Measurements from ENCODE around the gene AGRN.
"Not testable (repeated sequence)": the region's sequence is repeated elsewhere in the genome, so short reads cannot be mapped to it uniquely, and the experiment has no call there.

Gene AGRN

GRCh38 chr1:1055841-1056736 is 36.2 kb downstream of the AGRN start:
- DNase-seq = no peak

GRCh38 chr1:1057769-1058087 is 37.8 kb downstream of the AGRN start:
- not testable (repeated sequence) for DNase-seq

DNA sequence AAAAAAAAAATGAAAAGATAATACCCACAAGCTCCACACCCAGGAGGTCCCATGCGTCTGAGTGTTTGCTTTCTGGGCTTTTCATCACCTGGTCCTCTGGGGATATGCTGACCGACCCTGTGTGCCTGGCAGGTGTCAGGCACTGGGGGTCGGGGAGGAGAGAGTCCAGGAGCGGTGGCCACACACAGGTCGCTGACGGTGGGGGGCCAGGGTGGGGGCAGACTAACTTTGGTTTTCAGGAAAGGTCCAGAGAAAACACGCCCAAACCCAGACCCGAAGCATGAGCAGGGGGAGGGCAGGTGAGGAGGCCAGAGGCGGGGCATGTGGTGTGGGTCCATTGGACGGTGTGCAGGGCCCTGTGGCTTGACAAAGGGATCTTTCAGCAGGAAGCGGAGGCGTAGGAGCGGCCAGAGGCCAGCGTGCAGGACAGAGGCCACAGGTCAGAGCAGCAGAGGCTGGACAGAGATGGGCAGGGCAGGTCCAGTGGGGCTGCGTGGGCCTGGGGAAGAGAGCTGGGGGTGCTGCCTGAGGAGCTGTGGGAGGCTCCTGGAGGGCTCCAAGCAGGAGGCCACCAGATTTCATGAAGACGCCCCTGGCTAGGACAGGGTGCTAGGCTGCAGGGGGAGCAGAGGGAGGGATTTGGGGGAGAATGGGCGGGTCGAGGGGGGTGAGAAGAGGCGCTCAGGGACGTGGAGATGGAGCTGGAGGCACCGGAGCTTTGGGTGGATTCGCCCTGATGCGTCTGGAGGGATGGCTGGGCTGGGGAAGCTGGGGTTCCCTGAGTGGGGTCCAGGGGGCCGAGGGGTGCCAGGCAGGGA is 38.4 kb downstream of the AGRN start:
- DNase-seq = no peak

DNA sequence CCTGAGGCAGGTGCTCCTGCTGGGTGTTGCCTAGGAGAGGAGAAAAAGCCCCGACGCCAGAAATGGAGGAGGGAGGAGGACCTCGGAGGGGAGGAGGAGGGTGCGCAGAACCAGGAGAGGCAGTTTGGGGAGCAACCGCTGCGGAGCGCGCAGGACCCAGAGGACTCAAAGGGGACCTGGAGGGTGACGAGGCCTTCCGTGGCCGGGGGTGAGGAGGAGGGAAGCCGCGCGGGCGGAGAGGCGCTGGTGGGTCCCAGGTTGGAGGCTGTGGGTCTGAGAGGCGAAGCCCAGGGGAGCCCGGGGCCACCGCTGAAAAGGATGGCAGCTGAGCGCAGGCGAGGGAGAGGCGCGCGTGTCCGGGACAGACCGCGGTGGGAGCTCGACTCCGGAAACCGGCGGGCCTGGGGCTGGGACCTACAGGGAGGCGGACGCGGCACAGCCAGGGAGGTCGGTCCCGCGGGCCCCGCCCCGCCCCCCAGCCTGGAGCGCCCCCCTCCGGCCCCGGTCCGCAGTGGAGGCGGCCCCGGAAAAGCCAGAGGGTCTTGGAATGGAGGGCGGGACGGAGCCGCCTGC is 39.1 kb downstream of the AGRN start:
- DNase-seq = no peak

DNA sequence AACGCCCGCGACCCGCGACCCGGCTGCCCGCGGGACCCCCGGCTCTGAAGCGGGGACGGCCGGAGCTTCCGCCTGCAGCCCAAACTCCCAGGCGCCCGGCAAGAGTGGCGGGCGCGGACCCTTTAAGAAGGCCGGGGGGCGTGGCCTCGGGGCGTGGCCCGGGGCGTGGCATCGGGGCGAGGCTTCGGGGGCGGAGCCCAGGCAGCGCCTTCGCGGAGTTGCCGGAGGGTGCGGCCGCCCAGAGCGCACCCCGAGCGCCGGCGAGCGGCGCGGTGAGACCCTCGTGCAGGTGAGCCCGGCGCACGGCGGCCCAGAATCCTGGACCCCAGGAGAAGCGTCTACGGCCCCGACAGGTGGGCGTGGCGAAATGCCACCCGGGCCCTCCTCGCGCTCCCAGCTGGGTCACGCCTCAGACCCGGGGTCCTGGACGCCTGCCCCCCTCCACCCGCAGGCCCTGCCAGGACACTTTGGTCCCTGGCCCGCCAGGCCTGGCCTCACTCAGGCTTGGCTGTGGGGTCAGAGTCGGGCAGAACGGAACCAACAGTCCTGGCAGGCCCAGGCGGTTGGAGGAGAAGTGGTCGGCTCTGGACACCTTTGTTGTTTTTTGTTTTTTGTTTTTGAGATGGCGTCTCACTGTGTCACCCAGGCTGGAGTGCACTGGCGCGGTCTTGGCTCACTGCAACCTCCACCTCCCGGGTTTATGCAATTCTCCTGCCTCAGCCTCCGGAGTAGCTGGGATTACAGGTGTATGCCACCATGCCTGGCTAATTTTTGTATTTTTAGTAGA is 39.8 kb downstream of the AGRN start:
- peak; percentile 87 for DNase-seq

- no peak for DNase-seq
These were observed 40.5 kb downstream of the AGRN start for GRCh38 chr1:1060281-1061000.

- DNase-seq = no peak
These were observed 41.9 kb downstream of the AGRN start for GRCh38 chr1:1061682-1062345.

GRCh38 chr1:1062348-1063163 is 42.6 kb downstream of the AGRN start:
- DNase-seq = no peak

DNA sequence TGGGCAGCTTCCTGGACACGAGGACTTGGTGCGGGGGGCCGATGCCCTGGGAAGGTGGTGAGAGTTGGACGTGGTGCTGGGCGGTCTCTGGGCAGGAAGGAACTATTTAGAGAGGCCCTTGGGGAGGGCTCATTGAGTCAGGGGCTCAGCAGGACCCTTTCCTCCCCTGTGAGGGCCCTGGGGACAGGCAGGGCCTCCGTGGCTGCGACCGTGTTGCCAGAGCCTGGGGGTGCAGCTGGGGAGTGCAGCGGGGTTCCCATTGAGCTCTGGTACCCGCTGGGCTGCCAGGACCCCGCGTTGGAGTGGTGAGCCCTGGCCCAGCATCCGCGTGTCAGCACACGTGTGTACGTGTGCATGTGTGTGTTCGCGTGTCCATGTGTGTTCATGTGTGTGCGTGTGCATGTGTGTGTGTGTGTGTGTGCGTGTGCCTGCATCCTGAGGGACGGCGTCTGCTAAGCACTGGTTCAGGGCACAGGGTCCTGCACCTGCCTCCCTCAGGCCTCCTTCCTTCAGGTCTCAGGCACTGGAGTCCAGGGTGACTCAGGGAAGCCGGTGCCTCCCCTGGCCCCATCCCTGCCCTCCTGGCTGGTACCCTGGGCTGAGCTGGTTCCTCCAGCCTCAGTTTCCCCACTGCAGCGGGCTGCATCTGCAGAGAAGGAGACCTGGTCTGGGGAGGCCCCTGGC is 43.5 kb downstream of the AGRN start:
- DNase-seq = peak; percentile 56

DNA sequence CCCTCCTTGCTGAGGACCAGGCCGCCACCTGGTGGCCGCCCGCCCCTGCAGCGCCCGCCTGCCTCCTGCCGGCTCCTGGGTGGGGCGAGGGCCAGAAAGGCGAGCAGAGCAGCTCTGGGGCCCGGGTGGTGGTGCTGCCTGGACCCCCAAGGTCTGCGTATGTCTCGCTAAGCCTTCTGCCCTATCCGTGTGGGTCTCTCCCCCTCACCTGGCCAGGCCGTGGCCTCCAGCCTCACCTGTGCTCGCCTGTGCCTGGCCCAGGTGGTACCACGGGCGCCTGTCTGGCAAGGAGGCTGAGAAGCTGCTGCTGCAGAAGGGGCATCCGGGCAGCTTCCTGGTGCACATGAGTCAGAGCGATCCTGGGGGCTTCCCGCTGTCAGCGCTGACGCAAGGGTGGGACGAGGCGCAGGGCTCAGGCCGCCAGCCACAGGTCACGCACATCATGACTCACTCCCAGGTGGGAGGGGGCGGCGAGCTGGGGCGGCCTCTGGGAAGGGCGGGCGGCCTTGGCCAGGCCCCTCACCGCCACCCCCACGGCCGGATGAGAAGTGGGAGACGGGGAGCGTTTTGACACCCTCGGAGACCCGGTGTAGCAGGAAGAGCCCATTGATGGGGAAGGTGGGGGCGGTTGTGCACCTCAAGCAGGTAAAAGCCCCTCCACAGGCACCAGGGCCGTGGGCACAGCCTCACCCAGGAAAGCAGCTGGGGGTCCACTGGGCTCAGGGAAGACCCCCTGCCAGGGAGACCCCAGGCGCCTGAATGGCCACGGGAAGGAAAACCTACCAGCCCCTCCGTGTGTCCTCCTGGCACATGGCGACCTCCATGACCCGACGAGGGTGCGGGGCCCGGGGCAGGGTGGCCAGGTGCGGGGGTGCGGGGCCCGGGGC is 44.3 kb downstream of the AGRN start:
- peak; percentile 76 for DNase-seq

DNA sequence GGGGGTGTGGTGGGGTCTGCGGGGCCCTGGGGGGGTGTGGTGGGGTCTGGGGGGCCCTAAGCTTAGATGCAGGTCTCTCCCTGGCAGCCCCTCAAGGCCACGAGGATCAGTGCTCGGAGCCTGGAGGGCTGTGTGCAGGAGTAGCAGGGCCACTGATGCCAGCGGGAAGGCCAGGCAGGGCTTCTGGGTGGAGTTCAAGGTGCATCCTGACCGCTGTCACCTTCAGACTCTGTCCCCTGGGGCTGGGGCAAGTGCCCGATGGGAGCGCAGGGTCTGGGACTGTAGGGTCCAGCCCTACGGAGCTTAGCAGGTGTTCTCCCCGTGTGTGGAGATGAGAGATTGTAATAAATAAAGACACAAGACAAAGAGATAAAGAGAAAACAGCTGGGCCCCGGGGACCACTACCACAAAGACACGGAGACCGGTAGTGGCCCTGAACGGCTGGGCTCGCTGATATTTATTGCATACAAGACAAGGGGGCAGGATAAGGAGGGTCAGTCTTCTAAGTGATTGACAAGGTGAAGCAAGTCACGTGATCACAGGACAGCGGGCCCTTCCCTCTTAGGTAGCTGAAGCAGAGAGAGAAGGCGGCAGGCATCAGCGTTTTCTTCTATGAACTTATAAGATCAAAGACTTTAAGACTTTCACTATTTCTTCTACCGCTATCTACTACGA is 45.5 kb downstream of the AGRN start:
- no peak for DNase-seq

DNA sequence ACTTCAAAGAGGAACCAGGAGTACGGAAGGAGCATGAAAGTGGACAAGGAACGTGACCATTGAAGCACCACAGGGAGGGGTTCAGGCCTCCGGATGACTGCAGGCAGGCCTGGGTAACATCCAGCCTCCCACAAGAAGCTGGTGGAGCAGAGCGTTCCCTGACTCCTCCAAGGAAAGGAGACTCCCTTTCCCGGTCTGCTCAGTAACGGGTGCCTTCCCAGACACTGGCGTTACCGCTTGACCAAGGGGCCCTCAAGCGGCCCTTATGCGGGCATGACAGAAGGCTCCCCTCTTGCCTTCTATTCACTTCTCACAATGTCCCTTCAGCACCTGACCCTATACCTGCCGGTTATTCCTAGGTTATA is 46.0 kb downstream of the AGRN start:
- DNase-seq = not testable (repeated sequence)

GRCh38 chr1:1066403-1067283 is 46.7 kb downstream of the AGRN start:
- no peak for DNase-seq

GRCh38 chr1:1067284-1067859 is 47.5 kb downstream of the AGRN start:
- no peak for DNase-seq

DNA sequence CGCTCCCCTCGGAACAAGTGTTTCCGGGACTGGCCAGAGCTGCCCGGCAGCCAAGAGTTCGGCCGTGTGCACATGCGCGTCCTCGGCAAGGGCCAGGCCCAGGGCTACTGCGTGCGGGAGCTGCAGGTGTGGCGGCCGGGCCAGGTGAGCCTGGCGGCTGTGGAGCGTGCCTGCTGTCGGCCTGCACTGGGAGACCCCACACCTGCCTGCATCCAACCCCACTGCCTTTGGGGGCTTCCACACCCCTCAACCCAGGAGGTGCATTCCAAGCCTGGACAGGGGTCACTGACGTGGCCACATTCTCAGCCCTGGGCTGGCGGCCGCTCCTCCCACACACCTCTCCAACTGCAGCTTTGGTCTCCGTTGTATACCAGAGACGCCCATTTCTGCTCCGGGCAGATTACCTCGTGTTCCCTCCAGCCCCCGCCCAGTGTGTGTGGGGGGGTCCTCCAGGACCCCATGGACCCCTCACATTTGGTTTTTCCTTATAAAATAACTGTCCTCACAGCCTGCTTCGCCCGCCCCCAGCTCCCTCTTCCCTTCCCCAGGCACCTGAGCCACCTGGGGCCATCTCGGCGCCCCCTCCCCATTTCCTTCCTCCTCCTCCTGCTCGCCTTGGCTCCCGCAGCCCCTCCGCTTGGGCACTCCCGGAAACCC is 48.1 kb downstream of the AGRN start:
- DNase-seq = no peak

DNA sequence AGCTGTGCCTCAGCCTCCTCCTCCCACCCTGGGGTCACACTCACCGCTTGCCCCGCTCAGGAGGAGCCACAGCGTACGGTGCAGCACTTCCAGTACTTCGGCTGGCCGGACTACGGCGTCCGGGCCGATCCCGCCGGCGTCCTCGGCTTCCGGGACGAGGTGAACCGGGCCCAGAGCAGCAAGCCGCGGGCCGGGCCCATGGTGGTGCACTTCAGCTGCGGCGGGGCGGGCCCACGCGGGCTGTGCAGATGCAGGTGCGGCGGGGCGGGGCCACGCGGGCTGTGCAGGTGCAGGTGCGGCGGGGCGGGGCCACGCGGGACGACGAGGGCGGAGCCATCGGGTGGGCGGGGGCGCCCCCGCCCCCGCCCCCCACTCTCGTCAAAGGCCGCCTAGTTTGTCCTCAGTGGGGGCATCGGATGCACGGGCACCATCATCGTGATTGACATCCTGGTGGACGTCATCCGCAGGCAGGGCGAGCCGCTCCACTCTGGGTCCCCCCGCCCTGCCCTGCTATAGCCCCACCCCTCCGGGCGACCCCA is 48.7 kb downstream of the AGRN start:
- DNase-seq = no peak
